Coronary artery (tissue), 2 donors: ENCODE data around the gene UBFD1.
"Not testable (repeated sequence)": the region's sequence is repeated elsewhere in the genome, so short reads cannot be mapped to it uniquely, and the experiment has no call there.

Experiments
- DNase-seq: peaks from one replicate; pipeline ENCODE4 v3.0.0-alpha.2; 2017; ENCODE audit warnings: low spot score
- H3K27ac ChIP-seq, 2 donors: fragments of 200-600 bp; sonication (generic); one replicate each; pipeline ENCODE4 v1.5.1; 2016 to 2019
- H3K4me3 ChIP-seq: fragments of 200-600 bp; sonication (generic); 2 replicates; pipeline ENCODE4 v1.5.1; 2016; ENCODE audit warnings: mild to moderate bottlenecking, moderate library complexity
- CTCF ChIP-seq: fragments of 200-600 bp; sonication (generic); IDR thresholded peaks from one replicate; pipeline ENCODE4 v1.5.1; 2019; ENCODE audit warnings: antibody characterized with exemption

The UBFD1 gene

GRCh38 chr16:23537390-23537789 lies 20.1 kb upstream of the UBFD1 start:
- Histone ChIP-seq H3K27ac (no peak overlapping the region), H3K4me3 (no peak overlapping the region)
- DNase-seq: no peak
- no peak for TF ChIP-seq CTCF

- H3K4me3 ChIP-seq: no peak overlapping the region
- no peak overlapping the region for H3K27ac ChIP-seq
- no peak for TF ChIP-seq CTCF
- no peak for DNase-seq
These were observed 18.6 kb upstream of the UBFD1 start for GRCh38 chr16:23538919-23539278.

GRCh38 chr16:23539984-23540816 lies 17.3 kb upstream of the UBFD1 start:
- H3K27ac ChIP-seq: no peak overlapping the region
- TF ChIP-seq CTCF: no peak
- no peak for DNase-seq
- H3K4me3 ChIP-seq: no peak overlapping the region

GRCh38 chr16:23540817-23541178 lies 16.7 kb upstream of the UBFD1 start:
- not testable (repeated sequence) for DNase-seq, H3K4me3 ChIP-seq, H3K27ac ChIP-seq

- no peak for DNase-seq
- no peak for TF ChIP-seq CTCF
- Histone ChIP-seq H3K4me3 (no peak overlapping the region), H3K27ac (no peak overlapping the region)
These were observed 13.1 kb upstream of the UBFD1 start for GRCh38 chr16:23544436-23544835.

GRCh38 chr16:23549938-23550337 lies 7.6 kb upstream of the UBFD1 start:
- no peak overlapping the region for H3K4me3 ChIP-seq
- DNase-seq: no peak
- no peak for TF ChIP-seq CTCF
- no peak overlapping the region for H3K27ac ChIP-seq

GRCh38 chr16:23552161-23552560 lies 5.4 kb upstream of the UBFD1 start:
- H3K4me3 ChIP-seq: no peak overlapping the region
- TF ChIP-seq CTCF: no peak
- no peak overlapping the region for H3K27ac ChIP-seq
- DNase-seq: no peak
